Hematopoietic multipotent progenitor cell treated with erythropoietin and hydrocortisone succinate and interleukin-3 and kit ligand, for 8 days (in vitro differentiated cells): ENCODE results near the gene OR2A1.
"Not testable (repeated sequence)": the region's sequence is repeated elsewhere in the genome, so short reads cannot be mapped to it uniquely, and the experiment has no call there.

Source experiments
- DNase-seq: peaks from one replicate; pipeline ENCODE4 v3.0.0-alpha.2; 2015

The OR2A1 gene

GRCh38 chr7:144325868-144326267, 13.6 kb downstream of the OR2A1 start:
- not testable (repeated sequence) for DNase-seq

- DNase-seq: not testable (repeated sequence)
Observed at GRCh38 chr7:144330044-144330443, 17.8 kb downstream of the OR2A1 start.

GRCh38 chr7:144331221-144331995, 19.2 kb downstream of the OR2A1 start:
- DNase-seq: not testable (repeated sequence)

- DNase-seq: not testable (repeated sequence)
Observed at GRCh38 chr7:144331996-144332288, 19.7 kb downstream of the OR2A1 start.

GRCh38 chr7:144348625-144349024, 36.4 kb downstream of the OR2A1 start:
- DNase-seq: not testable (repeated sequence)

- peak; percentile 0 for DNase-seq
Observed at GRCh38 chr7:144351667-144352066, 39.4 kb downstream of the OR2A1 start.

GRCh38 chr7:144355176-144355822, 43.1 kb downstream of the OR2A1 start, which contains the start of gene ARHGEF5:
Gene ARHGEF5 (plus strand): TSS chr7:144355402. CDS start chr7:144362670, 7,268 bp downstream.
- not testable (repeated sequence) for DNase-seq

- DNase-seq: not testable (repeated sequence)
Observed at GRCh38 chr7:144356185-144356584, 44.0 kb downstream of the OR2A1 start.

- not testable (repeated sequence) for DNase-seq
Observed at GRCh38 chr7:144356860-144357259, 44.6 kb downstream of the OR2A1 start.

GRCh38 chr7:144362061-144362460, 49.8 kb downstream of the OR2A1 start:
- not testable (repeated sequence) for DNase-seq

- DNase-seq: not testable (repeated sequence)
Observed at GRCh38 chr7:144365523-144365922, 53.3 kb downstream of the OR2A1 start.

- not testable (repeated sequence) for DNase-seq
Observed at GRCh38 chr7:144367250-144367649, 55.0 kb downstream of the OR2A1 start.

GRCh38 chr7:144369221-144369620, 57.0 kb downstream of the OR2A1 start:
- not testable (repeated sequence) for DNase-seq
